ENCODE measurements around the gene MMUT.
"Not testable (repeated sequence)": the region's sequence is repeated elsewhere in the genome, so short reads cannot be mapped to it uniquely, and the experiment has no call there.

The MMUT gene

DNA sequence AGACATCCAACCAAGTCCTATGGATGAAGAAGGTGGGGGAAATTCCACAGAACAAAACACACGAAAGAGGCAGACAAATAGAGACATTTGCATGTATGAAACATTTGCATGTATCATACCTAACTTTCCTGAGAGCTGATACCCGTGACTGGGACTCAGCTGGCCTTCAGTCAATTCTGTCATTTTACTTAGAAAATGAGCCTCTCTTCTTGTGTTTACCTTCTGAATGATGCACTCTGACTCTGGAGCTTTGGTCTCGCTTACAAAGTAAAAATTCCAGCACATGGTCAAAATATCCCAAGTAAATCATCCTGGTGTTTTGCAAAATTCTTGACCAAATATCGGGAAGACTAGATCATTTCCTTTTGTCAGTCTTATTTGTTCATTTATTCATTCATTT lies 46.9 kb downstream of the MMUT start:
- no peak for DNase-seq (ENCODE audit: low read depth)

DNA sequence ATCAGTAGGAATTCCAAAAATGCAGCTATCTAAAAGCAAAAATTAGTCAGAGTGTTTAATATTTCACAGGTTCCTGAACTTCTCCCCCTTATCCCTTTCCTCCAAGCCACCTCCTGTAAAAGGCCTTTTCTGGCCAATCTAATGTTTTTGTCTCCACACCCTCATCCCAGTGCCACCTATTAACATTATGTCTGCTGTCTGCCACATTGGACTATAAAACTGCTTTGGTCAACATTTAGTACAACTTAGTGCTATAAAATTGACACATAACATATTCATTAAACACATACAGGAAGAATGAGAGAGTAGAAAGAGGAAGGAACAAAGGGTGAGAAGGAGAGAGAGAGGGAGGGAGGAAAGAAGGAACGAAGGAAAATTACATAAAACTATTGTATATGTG lies 47.7 kb downstream of the MMUT start:
- no peak for DNase-seq (ENCODE audit: low read depth)

DNA sequence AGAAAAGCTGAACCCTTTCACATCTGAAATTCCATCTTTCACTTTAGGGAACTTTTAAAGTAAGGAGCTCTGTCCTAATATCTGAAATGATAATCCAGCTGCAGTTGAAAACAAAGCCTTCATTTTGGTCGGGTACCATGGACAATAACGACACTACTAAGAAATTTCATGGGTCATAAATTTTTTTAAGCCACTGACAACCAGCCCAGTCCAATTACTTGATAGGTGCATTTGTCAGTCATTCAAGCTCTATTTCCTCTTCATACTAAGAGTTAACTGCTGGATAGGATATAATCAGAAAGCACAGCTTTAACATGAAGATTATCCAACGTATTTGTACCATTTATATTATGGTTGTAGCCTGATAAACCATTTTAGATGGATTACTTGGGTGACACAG lies 52.5 kb downstream of the MMUT start:
- no peak for DNase-seq (ENCODE audit: low read depth)

DNA sequence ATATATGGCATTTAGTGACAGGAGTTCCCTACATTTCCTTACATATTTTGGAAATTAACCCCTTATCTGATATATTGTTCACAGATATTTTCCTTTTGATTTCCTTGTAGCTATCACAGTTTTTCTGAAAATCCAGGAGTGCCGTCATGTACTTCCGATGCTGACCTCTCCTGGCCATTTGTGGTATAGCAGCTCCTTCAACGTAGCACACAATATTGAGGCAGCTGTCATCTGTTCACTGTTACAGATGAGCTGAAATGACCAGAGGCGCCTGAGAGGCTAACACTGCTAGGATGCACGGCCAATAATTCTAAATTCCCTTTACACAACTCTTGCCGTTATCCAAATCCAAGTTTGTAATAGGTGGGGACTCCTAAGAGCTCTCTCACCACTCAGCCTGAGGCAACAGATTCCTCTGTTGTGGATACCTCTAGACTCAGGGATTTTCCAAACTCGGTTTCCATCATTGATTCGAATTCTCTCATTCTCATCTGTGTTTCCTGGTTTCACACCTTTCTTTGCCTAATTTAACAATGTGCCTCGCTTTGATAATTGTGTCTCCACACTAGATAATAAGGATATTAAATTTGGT lies 53.0 kb downstream of the MMUT start:
- DNase-seq (ENCODE audit: low read depth): peak; percentile 54

DNA sequence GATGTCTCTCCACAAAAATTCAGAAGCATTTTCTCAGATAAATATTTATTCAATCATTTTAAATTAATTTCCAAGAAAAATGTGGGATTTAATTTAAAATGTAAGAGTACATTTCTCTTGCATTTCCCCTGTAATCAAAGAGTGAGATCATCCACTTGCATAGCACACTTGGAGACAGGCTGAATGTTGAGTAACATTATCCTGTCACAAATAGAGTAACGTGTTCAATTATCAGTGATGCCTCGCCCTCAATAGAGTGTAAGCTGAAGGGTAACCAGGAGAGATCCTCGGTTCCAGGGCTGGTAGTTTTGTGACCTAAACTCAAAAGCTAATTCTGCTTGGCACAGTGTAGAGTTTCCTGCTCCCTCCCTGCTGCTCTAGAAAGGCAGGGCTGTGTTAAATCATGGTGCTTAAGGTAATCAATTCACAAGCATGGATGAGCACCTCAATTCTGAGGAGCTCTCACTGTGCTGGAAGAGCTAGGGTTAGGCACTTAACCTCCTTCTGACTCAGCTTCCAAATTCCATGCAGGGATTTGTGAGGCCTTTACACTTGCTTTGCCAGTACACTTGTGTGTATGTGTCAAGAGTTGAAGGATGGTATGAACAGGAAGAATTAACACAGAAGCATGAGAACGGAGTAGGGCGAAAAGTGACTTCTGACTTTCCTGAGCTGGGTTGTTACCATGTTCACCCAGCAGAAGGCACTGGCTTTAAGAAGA lies 56.6 kb downstream of the MMUT start:
- no peak for DNase-seq (ENCODE audit: low read depth)

DNA sequence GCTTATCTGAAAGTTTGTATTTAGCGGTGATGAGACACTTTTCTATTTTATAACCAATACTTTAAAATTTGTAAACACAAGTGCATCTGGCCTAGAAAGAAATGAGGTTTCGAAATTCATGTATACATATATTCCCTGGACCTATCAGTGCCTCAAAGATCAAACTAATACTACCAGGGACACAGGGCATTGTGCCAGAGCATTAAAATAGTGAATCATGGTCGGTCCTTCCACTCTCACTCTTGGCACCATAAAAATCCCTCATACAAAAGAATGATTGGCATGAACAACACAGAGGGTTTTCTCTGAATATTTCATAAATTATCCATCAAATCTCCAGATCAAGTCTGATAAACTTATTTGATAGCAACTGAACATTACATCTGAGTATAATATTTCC lies 62.0 kb downstream of the MMUT start:
- DNase-seq (ENCODE audit: low read depth): no peak

DNA sequence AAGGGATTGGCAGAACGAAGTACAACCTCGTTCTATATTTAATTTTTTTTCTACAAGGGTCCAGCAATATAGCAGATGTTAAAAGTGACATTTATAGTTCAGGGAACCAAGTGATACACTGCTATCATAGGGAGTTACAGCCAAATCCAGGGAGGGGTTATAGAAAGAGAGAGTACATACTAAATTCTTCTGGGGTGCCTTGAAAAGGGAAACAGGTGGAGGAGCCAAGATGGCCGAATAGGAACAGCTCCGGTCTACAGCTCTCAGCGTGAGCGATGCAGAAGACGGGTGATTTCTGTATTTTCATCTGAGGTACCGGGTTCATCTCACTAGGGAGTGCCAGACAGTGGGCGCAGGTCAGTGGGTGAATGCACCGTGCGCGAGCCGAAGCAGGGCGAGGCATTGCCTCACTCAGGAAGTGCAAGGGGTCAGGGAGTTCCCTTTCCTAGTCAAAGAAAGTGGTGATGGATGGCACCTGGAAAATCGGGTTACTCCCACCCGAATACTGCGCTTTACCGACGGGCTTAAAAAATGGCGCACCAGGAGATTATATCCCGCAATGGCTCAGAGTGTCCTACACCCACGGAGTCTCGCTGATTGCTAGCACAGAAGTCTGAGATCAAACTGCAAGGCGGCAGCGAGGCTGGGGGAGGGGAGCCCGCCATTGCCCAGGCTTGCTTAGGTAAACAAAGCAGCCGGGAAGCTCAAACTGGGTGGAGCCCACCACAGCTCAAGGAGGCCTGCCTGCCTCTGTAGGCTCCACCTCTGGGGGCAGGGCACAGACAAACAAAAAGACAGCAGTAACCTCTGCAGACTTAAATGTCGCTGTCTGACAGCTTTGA lies 76.2 kb downstream of the MMUT start:
- DNase-seq (ENCODE audit: low read depth): not testable (repeated sequence)

DNA sequence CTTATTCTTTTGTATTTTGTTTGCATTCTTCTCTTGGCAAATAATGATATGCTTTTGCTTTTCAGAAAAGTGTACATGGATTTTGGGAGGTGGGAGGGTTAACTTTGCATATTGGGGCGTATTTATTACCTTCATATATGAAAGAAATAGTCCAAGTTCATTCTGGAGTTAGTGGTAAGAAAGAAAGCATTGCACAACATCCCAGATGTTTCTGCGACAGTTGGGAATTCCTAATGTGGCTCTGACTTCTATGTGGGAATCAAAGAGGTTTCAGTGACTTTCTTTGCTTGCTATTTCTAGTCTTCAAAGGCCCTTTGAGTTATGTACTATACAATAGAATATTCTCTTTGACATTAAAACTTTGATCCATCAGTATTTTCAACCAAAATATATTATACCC lies 78.1 kb downstream of the MMUT start:
- DNase-seq (ENCODE audit: low read depth): no peak
